MM.1S (cell line): ENCODE measurements around the gene AGBL1.

Source experiments
- CTCF ChIP-seq: fragments of 300-600 bp; sonication (generic); IDR thresholded peaks from 2 replicates; pipeline ENCODE4 v1.5.1; 2016; ENCODE audit warnings: antibody characterized with exemption, low read length, mixed read lengths
- EZH2 ChIP-seq: fragments of 300-600 bp; sonication (generic); optimal IDR thresholded peaks from 2 replicates; pipeline ENCODE3; 2017; ENCODE audit warnings: low read depth, mild to moderate bottlenecking, antibody characterized with exemption, low read length, mixed read lengths

- no peak for TF ChIP-seq EZH2
- TF ChIP-seq CTCF, result no peak
Observed at GRCh38 chr15:86759800-86760523, 680.3 kb downstream of the AGBL1 start.
